ENCODE results near the gene GTPBP4.

Gene GTPBP4

DNA sequence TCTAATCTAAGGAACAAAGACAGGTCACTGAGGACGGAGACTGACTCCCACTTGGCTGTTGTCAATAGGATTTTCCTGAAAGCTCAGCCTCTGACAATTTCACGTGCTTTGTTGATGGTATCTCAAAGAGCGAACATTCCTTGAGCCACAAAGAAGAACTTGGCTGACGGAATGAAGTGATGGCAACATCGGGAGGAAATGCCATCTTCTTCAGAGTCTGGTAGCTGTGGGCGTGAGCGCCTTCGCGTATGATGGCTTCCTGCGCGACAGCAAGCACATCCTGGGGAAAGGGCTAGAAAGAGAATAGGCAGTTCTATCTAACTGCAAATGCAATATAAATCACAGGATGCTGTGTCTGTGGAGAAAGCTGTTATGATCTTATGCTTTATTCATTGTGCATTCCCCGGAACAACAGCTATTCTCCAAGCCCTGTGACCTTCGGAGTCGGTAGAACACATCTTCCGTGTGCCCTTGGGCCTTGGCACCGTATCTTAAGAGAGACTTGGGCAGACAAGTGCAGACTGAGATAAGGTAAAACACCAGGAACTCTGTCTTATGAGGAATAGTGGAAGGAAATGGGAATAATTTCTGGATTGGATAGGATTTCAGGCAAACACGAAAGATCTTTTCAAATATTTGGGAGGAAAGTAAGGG, 19.6 kb upstream of the GTPBP4 start:
- no peak for DNase-seq

DNA sequence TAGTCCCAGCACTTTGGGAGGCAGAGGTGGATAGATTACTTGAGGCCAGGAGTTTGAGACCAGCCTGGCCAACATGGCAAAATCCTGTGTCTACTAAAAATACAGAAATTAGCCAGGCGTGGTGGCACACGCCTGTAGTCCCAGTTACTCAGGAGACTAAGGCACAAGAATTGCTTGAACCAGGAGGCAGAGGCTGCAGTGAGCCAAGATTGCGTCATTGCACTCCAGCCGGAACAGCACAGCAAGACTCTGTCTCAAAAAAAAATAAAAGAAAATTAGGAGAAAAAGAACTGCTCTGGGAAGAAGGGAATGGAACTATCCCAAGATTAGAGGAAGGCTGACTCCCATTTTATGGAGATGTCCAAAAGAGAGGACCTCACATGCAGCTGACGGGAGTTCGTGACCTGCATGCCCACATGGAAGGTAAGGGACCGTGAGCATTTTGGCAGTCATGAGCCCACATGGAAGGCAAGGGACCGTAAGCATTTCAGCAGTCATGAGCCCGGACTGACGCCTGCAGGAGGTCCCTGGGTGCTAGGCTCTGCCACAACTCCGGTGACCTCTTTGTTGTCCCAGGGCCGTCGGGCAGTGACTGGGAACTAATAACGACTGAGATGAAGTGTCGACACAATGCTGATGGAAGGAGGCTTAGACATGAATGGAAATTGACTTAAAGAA, 18.6 kb upstream of the GTPBP4 start:
- no peak for DNase-seq

DNA sequence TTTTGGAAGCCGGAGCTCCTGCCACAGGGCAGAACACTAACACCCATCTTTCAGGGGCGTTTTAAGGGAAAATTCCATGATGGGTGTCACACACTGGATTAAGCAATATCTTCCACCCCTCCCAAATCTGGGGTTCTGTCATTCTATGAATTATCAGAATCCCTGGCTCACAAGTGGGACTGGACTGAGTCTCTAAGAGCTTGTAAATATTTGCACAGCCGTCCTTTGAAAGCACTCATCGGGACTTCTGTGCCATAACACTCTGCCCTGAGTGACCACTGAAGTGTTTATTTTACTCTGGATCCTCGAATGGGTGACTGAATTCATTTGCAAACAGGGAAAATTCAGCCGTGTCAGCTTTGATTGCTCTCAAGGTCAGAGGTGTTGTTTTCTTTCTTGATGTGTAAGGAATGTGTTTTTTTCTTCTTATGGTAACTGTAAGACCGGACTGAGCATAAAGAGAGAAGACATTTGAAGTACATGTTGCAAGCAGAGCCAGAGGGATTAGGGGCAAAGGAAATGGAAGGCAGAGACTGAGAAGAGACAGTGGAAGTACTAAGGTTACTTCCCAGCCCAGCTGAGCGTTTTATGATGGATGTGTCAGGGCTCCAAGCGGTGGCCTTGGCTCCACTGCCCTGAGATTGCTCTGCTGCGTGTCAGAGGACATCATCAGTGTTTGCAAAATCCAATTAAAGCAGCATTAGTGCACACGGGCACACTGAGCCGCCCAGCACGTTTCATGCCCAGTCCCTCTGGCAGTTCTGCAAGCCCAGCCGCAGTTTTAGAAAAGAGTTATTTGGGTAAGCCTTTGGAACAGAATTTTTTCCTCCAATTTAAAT, 17.7 kb upstream of the GTPBP4 start:
- DNase-seq = no peak

DNA sequence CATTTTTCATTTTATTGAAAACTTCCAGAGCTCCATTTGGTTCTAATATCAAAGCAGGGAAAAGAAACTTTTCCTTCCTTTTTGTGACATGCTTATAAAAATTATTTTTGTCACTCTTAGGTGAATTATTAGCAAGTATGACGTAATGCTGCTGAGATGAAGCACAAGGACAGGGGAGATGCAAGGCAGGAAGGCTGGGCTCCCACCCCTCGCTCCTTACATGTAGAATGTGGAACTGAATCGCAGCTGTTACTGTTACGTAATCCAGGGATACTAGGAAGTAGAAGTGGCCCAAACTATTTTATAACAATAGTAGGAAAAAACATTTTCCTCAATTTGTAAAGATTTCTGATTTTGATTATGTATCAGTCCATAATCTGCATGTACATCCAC, 17.1 kb upstream of the GTPBP4 start:
- no peak for DNase-seq

DNA sequence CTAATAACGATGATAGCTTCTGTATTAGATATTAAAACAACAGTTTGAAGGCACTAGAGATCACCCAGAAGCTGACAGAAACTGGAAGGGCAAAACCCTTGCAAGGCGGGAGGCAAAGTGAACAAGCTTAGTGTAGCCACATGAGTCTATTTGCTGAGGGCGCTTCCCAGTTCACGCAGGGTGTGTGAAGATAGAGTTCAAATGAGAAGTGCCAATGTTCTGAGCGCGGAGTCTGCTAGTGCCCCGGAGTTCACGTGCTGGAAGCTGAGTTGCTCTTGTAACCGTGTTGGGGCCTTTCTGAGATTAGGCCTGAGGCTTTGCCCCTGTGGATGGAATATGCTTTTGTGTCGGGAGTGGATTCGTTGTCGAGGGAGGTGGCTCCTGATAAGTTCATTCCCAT, 16.6 kb upstream of the GTPBP4 start:
- DNase-seq = no peak

DNA sequence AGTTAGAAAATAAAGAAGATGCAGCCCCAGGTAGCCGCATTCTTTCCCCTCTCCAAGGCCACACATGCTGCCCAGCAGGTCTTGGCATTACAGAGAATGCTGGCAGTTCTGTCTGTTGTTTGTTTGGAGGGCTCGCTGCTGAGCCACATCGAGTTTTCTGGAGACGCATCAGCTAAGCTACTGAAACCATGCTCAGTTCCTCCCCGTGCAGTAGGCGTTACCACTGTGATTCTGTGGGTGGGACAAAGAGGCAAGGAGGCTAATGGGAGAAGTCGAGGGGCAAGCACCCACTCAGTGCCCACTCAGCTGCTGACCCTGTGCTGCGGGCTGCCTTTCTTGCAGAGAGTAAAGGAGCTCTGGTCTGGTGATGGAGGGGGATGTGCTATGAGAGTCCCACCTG, 15.5 kb upstream of the GTPBP4 start:
- DNase-seq = no peak

DNA sequence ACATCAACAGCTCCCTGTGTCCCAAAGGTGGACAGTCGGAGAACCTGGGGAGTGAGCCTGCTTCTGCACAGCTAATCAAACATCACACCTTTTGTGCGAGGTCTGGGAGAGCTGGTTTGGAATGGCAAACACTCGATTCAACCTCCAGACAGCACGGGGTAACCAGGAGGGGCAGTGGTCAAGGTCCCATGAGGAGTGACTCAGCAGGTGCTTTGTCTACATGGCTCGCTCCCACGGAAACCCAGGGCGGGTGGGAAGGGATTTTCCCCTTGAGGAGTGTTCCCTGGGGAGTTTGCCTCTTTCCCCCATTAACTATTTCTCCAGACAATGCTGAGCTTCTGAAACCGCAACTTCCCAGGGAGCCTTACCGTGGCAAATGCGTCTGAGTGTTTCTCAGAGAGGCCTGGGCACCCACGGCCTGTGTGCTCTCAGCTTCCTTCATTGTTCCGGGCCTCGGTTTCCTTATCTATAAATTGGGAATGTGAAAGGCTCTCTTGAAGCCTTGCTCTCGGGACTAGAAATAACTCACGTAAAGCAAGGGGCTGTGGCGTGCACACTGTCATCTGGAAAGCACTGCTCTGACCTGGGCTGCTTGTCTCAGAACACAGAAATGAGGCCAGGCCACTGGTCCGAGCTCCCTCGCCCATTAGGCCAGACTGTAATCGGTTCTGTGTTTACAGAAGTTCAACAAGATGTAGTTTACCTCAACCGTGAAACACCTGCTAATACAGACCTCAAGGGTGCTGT, 14.0 kb upstream of the GTPBP4 start:
- DNase-seq = no peak

DNA sequence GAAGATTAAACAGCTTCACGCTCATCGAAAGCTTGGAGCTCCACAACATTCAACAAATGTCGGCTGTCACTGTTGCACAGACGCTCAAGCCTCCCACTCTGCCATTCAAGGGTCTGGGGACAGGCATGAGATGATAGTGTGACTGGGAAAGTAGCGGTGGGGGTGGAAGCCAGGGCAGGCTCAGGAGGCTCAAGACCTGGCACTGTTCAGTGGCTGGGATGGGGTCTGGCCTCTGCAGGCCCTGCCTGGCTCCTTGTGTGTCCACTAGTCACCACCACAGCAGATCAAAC, 13.5 kb upstream of the GTPBP4 start:
- DNase-seq = no peak

DNA sequence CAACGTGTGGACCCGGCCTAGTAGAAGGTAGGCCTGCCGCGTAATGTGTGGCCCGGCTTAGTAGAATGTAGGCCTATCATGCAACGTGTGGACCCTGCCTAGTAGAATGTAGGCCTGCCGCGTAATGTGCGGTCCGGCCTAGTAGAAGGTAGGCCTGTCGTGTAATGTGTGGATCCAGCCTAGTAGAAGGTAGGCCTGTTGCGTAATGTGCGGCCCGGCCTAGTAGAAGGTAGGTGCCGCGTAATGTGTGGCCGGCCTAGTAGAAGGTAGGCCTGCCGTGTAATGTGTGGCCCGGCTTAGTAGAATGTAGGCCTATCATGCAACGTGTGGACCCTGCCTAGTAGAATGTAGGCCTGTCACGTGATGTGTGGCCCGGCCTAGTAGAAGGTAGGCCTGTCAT, 11.9 kb upstream of the GTPBP4 start:
- DNase-seq = no peak

DNA sequence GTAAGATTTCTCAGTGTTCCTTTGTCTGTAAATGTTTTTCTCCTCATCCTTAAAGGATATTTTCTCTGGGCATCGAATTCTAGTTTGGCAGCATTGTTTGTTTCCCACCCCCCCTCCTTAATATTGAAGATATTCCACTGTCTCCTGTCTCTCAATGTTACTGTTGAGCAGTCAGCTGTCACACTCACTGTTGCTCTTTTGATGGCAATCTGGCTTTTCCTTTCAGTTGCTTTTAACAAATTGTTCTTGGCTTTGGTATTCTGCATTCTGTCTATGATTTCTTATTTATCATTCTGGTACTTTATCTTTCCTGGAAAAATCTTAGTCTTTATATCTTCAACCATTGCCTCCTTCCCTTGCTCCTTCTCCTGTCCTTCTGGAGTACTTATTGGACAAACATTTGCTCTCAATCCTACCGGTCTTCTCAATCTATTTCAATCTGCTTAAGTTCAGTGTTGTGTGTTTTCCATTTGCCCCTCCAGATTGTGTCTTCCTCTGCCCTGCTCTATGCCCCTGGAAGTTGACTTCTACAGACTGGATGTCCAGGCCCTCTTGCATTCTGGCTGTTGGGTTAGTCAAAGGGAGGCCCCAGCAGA, 9.3 kb upstream of the GTPBP4 start:
- no peak for DNase-seq

DNA sequence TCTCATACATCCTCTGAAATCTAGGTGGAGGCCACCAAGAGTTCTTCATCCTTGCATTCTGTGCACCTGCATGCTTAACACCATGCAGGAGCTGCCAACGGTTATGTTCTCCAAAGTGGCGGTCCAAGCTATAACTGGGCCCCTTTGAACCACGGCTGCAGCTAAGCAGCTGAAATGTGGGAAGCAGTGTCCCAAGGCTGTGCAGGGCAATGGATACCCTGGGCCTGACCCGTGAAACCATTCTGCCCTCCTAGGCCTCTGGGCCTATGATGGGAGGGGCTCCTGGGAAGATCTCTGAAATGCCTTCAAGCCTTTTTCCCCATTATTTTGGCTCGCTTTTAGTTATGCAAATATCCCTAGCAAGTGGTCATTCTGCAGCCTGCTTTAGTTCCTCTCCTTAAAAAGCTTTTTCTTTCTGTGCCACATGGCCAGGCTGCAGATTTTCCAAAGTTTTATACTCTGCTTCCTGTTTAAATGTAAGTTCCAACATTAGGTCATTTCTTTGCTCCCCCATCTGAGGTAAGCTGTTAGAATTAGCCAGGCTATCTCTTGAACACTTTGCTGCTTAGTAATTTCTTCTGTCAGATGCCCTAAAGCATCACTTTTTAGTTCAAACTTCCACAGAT, 7.7 kb upstream of the GTPBP4 start:
- no peak for DNase-seq

DNA sequence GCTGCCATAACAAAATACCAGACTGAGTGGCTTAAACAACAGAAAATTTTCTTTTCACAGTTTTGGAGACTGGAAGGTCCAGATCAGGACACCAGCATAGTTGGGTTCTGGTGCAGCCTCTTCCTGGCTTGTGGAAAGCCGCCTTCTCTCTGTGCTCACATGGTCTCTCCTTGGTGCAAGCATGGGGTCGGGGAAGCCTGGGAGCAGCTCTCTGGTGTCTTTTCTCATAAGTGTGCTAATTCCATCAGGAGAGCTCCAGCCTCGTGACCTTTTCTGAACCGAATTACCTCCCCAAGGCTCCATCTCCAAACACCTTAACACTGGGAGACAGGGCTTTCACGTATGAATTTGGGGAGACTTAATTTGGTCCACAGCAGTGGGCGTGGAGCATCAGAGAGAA, 4.8 kb upstream of the GTPBP4 start:
- DNase-seq = no peak

DNA sequence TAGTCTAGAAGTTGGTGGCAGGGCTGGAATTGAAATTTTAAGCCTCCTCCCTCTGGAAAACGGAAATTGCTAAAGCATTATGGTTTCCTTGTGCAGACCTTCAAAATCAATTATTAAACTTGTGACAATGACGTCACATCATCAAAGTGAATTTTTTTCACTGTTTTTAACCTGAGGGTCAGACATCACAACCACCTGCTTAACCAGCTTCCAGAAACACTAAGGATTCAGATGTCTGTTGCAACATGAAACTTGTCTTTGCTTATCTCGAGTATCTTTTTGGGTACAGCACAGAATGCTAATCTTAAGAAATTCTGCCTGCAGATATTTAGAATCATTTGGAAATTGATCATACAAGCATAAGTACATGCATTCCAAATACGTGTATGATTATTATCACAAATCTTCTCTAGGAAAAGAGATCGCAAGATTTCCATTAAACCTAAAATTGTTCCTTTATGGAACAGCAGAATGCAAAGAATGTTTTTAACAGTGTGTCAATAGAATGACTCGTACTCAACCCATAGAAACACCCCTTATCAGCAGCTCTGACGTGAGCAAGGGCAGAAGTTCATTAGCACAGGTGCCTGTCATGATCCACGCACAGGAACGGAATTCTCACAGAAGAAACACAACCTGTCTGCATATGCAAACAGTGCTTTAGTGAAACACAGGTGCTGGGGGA, 4.1 kb upstream of the GTPBP4 start:
- DNase-seq = no peak

DNA sequence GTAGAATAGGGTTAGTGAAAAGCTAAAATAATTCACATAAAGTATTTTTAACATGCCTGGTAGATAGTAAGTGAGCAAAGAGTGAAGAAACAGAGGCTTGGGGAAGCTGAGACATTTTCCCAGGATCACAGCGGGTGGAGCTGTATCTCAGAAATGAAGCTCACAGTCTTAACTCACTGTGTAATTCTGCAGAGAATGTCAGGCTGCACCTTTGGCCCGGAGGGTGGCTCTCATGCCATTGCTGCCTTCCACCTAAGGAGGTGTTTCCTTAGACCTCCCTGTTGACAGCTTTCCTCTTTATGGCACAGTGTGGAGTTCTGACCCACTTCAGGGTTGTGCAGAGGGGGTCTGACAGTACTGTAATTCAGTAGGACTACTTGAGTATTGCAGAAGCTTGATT, 2.9 kb upstream of the GTPBP4 start:
- no peak for DNase-seq

DNA sequence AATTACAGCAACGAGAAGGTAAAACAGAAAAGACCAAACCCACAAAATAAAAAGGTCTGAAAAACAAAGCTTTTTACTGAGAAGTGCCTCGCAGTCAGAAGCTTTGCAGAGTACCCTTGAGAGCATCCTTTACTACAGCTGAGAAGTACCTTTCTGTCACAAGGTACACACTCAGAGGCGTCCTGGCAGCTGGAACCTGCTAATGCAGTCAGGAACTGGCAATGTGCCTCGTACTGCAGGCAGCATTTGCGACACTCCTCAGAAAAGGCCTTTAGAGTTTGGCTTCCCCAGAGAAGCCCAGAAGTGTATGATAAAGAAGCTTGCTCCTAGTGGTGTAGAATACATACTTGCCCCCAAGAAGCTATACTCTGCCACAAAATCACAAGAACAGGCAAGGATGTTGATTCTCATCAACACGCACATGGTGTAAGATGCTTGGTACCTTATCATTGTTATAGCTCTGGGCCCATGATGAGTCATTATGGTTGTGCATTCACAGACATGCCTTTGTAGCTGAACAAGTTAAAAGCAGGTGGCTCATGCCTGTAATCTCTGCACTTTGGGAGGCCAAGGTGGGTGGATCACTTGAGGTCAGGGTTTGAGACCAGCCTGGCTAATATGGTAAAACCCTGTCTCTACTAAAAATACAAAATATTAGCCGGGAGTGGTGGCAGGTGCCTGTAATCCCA, 2.0 kb upstream of the GTPBP4 start:
- DNase-seq = no peak

DNA sequence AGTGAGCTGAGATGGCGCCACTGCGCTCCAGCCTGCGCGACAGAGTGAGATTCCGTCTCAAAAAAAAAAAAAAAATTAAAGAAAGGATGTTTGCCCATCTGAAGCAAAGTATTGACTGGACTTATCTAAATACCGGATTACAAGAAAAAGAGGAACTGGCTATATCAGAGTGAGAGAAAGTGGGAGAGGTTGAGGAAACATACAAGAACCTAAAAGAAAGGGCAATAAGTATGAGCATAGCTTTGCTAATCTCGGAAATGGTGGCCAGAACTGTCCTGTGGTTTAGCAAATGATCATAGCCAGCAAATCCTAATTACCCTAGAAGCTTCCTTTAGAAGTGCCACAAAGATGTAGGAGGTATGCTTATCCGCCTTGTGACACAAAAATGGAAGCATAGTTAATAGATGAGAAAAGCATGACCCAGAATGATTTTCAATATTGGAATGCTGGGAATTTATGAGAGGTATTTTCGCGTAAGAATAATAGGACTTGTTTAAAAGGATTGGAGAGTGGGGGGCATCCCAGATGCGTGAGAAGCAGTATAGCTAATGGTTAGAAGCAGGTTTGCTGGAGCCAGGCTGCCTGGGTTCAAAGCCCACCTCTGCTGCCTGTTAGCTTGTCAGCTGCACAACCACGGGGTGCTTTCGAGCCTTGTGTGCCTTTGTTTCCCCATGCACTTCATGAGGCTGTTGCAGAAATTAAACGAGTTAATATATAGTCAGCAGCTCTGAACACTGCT, 1.2 kb upstream of the GTPBP4 start:
- no peak for DNase-seq

DNA sequence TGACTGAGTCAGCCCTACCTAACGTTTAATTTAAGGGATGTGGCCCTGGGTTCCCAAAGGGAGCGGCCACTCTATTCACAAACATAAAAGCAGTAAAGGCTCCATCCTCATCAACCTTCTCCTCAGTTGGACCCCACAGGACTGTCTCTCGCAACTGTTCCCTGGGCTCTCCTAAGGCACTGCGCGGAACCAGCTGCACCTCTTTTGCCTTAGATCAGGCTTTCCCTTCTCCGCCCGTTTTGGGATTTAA, 689 bp upstream of the GTPBP4 start:
- no peak for DNase-seq

DNA sequence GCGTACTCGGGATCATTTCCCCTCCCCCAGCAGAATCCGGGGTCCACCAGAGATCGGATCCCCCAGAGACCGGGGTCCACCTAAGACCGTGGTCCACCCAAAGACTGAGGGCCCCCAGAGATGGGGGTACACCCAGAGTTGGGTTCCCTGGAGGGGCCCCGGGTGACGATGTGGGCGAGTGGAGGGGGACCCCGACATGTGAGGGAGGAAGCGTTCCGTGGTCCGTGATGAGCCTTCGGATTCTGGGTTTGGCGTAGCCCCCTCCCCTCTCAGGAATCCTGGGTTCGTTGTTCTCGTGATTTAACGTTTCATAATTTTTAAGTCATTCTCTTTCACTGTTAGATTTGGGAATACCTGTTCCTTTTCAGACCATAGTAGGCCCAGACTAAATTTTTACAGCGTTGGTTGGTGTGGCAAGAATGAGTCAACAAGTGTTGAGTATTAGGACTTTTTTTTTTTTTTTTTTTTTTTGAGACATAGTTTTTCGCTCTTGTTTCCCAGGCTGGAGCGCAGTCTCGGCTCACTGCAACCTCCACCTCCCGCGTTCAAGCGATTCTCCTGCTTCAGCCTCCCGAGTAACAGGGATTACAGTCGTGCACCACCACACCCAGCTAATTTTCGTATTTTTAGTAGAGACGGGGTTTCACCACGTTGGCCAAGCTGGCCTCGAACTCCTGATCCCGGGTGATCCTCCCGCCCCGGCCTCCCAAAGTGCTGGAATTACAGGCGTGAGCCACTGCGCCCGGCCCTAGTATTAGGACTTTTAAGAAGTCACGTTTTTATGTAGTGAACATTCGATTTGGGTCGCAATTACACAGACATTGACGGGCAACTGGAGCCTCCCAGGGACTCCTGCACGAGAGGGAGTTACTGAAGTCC, 672 bp downstream of the GTPBP4 start:
- no peak for DNase-seq

DNA sequence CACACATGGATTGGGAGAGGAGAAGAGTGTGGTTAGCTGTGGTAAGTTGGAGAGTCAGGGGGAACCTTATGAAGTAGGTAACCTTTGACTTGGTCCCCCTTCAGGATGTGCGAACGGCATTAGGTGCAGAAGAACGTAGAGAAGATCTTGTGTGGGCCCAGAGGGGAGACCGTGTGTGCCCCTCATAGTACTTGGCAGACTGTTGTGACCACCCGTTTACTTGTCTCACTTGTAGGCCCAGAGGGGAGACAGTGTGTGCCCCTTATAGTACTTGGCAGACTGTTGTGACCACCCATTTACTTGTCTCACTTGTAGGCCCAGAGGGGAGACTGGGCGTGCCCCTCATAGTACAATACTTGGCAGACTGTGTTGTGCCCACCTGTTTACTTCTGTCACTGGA, 2.6 kb downstream of the GTPBP4 start:
- no peak for DNase-seq

DNA sequence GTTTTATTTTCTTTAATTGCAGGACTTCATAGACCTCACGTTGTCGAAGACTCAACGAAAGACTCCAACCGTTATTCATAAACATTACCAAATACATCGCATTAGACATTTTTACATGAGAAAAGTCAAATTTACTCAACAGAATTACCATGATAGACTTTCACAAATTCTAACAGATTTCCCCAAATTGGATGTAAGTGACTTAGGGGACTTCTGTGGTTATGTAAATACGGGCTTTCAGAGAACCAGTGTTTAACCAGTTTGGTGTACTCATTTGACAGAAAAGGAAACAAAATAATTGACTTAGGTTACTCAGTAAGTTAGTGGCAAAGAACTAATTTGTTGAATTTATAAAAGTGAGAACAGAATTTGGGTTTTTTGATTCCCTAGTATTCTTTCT, 4.2 kb downstream of the GTPBP4 start:
- no peak for DNase-seq
